Activated CD4-positive, CD25-positive, alpha-beta regulatory T cell (primary cell): ENCODE results near the gene ASPDH.
A peak's percentile ranks its signal among the peaks of the same experiment; 100 is the strongest.

Experiments
- DNase-seq, 4 experiments: peaks; one replicate each; lab custom pipeline; 2025; lab: John Stamatoyannopoulos, UW

ASPDH gene

DNA sequence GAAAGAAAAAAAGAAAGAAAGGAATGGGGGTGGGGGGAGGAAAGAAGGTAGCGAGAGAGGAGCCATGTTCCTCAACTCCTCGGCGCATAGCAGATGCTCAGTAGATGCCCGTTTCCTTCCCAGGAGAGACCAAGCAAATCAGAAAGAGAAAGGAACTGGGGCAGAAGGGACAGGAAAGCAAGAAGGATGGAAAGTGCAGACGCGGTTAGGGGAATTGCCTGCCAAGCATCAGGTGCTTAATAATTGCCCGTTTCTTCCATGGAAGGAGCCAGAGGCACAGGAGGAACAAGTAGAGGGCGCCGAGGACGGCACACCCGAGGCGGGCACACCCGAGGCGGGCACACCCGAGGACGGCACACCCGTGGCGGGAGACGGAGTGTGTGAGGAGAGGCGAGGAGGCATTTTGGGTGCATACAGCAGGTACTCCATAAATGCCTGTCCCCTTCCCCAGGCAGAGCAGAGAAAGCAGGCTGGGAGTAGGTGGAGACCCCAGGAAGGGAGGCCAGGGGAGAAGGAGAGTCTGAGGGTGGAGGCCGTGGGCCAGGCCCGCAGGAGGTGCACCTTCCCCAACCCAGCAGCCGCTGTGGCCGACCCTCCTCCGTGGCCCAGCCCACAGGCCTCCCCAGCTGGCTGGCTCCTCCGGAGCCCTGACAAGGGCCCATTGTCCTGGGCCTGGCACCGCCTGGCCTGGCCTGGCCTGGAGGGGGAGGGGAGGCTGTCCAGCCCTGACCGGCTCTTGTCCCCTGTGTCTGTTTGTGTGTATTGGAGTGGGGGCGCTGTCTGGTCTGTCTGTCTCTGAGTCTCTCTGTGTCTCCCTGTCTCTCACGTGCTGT is 17.3 kb downstream of the ASPDH start:
- DNase-seq = no peak

DNA sequence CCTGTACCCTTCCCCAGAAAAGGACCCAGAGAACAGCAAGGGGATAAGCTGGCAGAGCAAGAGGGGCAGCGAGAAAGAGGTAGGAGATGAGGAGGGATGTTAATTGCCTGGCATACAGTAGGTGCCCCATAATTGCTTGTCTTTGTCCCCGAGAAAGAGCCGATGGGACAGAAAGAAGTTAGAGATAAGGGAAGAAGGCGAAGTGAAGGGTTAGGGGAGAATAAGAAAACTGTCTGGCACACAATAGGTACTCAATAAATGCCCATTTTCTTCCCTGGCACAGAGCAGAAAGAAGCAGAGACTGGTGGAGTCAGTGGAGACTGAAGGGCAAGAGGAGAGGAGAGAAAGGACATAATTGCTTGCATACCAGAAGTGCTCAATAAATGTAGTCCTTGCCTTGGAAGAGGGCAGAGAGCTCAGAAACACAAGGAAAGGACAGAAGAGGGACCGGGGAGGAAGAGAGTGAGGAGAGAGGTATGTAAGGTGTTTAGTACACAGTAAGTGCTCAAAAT is 18.6 kb downstream of the ASPDH start:
- no peak for DNase-seq

DNA sequence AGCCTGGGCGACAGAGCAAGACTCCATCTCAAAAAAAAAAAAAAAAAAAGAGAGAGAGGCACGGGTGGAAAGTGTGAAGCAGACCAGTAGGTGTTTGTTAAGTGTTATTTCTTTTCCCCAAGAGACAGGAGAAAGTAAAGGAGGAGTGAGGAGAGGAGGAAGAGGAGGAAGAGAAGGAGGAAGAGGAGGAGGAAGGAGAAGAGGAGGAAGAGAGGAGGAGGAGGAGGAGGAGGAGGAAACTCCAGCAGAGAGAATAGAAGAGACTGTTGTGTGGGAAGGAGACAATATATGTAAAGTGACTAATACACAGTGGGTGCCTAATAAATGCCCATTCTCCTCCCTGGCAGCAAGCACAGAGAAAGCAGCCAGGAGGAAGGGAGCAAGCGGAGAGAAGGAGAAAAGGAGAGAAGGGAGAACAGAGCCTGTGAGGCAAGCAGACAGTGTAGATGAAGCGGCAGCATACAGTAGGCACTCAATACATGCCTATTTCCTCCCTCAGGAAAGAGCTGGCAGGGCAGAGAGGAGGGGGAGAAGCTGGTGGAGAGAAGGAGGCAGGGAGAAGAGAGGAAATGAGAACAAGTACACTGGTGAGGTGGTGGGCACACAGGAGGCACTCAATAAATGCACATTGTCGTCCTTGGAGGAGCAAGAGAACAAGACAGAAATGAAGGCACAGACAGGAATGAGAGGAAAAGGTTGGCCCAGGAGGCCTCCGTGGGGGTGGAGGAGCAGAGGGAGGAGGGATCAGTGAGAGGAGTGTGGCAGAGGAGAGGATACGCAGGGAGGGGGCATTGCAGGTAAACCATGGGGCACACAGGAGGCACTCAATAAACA is 19.3 kb downstream of the ASPDH start:
- no peak for DNase-seq

DNA sequence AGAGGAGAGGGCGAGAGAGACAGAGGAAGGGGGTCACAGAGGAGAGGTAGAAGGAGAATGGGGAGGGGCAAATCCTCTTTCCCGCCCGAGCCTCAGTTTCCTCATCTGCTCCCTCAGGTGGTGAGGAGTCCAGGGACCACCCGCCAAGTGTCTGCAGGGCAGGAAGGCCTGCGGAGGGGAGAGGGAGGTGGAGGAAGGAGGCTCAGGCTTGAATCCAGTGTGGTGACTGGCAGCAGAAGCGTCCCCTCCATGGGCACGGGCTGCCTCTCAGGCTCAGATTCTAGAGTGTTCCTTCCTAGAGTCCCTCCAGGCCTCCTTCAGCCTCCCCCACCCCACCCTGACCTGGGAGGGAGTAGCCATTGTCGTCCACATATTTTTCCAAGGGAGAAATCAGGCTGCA is 20.5 kb downstream of the ASPDH start:
- no peak for DNase-seq

DNA sequence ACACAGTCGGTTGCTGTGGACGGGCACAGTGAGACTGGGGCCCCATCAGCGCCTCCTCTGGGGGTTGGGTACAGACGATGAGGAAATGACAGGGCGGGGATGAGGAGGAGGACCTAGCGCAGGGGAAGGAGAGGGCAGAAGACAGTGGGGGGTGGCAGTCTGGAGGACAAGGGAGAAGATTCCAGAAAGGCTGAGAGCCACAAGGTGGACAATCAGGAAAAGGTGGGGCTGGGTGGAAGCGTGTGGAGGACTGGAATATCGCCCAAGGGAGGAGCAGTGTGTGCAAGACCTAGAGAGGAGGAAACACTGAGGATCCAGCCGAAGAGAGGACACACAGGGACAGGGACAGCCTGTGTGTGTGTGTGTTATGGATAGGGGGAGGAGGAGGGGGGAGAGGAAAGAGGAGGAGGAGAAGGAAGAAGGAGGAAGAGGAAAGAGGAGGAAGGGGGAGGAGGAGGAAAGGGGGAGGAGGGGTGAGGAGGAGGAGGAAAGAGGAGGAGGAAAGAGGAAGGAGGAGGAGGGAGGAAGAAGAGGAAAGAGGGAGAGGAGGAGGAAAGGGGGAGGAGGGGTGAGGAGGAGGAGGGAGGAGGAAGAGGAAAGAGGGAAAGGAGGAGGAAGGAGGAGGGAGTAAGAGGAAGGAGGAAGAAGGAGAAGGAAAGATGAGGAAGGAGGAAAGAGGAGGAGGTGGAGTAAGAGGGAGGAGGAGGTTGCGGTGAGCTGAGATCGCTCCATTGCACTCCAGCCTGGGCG is 21.2 kb downstream of the ASPDH start:
- peak in 1 of 4 experiments; percentile 21 for DNase-seq

DNA sequence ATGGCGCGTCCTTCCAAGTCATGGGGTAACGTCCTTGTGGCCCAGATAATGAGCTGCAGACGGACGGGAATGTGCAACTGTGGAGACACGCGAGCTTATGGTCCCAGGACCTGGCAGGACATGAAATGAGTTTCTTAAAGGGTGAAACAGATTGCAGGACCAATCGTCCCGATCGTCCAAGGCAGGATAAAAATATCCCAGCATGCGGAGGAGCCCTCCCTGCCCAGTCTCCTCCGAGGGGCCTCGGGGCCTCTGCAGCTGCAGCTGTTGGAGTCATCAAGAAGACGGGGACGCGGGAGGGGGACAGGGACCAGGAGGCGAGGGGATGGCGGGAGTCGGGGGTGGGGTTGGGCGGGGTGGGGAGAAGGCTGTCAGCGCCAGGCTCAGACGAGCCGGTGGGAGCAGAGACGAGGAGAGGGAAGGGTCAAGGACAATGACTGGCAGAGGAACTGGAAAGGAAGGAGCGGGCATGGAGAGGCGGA is 22.7 kb downstream of the ASPDH start:
- no peak for DNase-seq

DNA sequence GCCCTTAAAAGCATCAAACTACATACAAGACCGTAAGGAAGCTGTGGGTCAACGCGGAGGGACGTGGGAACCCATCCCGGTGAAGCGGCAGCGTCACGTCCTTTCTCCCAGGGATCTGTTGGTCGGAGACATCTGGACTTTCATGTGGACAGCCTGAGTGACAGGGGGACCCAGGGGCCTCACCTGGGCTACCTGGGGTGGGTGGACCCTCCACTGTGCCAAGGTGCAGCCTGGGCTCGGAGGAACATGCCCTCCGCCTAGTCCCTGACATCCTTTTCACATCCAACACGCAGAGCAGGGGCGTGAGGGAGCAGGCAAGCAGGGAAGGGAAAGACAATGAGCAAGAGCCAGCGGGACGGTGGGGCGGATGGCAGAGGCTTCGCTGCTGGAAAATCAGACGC is 23.3 kb downstream of the ASPDH start:
- no peak for DNase-seq

DNA sequence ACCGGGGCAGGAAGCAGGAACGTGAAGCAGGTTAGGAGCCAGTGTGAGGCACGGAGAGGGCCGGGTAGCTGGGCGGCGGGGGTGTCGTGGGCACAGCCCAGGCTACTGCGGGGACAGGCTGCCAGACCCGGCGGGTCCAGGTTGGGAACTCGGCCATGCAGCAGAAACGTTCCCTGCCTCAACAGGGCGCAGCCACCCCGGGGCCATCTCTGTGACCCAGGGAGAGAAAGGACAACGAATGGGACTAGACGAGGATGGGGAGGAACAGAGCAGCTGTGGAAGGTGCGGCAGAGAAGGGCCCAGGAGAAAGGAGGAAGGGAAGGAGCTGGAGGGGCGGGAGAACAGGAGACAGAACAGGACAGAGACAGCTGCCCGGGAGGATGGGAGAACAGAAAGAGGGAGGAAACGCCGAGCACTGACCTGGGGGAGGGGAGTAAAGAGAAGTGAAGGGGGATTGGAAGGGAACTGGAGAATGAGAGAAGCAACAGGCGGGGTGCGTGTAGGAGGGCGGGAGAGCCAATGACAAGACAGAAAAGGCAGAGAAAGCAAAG is 24.2 kb downstream of the ASPDH start:
- DNase-seq = no peak

DNA sequence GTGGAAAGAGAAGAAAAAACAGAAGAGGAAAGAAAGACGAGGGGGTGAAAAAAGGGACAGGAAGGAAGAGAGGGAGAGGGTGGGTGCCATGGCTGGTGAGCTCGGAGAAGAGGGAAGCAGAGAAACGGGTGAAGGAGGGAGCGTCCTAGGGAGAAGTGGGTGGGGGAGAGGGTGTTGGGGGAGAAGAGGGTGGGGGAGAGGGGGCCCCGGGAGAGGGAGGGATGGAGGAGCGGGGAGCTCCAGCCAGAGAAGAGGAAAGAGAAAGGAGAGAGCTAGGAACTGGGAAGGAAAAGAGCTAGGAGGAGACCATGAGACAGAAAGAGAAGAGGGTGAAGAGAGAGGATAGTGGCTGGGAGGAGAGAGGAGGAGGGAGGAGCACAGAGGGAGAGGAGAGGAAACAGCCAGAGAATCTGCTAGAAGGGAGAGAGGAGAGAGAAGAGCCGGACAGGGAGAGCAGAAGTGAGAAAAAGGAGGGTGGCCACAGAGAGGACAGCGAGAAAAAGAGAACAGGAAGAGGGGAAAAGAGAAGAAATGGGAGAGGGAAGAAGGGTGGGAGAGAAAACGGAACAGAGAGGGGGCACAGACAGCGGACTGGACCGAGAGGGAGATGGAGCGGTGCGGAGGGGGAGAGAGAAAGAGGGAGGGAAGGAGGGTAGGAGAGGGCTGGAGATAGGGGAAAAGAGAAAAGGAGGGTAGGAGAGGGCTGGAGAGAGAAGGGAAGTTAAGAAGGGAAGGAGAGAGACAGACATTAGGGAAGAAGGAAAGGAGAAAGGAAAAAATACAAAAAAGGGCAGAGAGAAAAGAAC is 25.1 kb downstream of the ASPDH start:
- no peak for DNase-seq

DNA sequence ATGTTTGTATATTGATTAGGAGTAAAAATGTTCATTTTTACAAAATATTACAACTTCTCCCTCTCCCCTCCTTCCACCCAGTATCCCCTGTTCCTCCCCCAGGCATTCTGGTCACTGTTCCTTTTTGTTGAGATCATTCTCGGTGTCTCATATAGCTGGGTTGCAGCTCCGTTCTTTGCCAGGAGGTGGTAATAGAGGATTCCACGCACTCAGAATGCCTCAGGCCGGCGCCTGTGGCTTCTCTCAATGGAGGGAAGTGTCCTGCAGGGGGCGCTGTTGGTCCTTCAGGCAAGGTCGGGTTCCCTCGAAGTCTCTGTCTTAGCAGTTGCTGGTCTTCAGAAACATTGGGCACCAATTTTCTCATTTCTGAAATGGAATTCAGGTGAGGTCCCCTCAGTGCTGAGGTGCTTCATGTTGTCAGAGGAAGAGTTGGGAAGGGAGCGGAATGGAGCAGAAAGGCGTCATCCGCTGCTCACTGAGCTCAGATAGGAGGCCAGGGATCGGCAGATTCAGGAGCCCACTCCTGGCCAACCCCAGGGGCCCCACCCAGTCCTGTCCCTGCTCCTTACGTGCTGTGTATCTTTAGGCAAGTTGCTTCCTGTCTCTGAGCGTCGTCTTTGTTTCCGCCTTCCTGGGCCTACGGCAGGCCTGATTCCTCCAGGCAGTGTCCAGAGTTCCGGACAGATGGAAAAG is 26.7 kb downstream of the ASPDH start:
- DNase-seq = peak in 2 of 4 experiments; percentile 16 to 47

DNA sequence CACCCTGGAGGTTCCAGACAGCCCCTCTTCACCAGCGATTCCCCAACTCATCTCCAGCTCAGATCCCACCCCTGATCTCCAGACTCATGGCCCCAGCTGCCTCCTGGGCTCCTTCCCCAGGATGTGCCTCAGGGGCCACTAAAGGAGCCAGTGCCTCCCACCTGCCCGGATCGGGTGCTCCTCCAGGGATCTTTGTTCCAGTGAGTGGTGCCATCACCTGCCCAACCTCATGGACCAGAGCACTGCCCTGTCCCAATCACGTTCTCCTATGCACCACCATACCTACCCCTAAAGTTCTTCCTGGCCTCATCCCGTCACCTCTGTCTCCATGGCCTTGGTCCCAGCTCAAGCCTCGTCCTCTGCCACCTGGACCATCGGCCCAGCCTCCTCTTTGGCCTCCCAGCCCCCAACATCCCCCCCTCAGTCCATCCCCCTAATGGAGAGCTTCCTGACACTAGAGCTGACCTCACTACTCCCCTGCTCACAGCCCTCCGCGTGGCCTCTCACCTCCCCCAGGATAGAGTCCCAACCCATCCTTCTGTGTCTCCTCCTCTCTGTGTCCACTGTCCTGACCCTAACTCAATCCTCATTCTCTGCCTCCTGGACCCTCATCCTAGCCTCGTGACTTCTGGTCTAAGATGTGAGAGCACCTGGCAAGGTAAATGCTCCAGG is 28.3 kb downstream of the ASPDH start:
- DNase-seq = no peak

DNA sequence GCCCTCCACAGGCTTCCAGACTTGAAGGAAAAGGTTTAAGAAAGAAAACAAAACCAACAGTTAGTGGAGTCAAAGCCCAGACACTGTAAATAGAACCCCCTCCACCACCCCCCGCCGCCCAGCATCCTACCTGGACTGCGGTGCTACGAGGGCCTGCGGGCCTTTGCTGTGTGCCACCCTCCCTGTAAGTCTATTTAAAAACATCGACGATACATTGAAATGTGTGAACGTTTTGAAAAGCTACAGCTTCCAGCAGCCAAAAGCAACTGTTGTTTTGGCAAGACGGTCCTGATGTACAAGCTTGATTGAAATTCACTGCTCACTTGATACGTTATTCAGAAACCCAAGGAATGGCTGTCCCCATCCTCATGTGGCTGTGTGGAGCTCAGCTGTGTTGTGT is 30.8 kb downstream of the ASPDH start:
- DNase-seq = no peak

DNA sequence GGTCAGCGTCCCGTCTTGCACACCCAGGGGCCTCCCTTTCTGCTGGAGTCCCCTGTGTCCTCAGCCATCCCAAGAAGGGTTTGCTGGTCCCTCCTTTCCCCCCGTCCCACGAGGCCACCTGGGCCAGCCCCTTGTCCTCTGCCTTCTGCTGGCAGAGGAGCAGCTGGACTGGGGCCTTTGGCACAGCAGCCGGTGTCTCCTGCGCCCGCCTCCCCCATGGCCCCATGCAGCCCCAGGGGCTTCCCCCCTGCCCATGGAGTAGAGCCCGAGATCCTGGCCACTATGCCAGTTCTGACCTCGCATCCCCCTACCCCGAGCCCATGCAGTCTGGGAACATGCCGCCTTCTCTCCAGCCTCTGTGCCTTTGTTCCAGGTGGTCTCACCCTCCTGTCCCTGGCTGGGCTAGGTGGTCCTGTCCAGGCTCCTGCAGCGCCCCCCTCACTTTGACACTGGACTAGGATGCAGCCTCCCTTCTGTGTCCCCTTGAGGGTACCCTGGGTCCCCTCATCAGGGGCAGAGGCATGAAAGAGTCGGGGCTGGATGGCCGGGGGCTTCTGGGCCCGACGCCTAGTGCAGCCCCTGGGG is 31.4 kb downstream of the ASPDH start:
- DNase-seq = no peak

DNA sequence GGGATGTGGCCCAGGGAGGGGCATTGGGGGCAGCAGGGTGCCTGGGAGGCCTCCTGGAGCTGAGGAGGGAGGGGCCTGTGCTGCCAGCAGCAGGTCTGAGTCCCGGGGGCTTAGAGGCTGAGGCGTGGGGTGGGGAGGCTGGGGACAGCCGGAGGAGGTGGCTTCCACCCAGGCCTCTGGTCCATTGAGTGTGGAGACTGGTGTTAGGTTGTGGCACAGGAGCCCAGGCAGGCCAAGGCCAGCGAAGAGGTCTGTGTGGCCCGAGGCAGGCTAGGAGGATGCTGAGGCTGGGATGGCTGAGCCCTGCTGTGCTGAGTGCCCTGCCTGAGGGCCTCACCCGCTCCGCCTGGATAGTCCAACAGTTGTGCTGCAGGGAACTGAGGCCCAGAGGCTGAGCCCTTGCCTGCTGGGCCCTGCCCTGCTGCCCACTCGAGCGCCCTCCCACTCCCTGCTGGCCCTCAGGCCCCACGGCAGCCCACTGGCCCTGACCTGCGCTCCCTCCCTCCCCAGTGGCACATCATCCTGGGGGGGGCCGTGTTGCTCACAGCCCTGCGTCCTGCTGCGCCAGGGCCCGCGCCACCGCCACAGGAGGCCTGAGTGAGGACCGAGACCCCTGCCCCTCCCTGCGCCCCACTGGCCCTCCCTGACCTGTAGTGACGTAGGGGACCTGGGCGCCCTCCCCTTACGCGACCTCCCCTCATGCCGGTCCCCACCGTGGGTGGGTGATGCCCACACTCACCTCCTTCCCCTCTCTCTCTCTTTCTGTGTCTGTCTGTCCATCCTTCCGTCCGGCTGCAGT is 32.2 kb downstream of the ASPDH start:
- DNase-seq = no peak

DNA sequence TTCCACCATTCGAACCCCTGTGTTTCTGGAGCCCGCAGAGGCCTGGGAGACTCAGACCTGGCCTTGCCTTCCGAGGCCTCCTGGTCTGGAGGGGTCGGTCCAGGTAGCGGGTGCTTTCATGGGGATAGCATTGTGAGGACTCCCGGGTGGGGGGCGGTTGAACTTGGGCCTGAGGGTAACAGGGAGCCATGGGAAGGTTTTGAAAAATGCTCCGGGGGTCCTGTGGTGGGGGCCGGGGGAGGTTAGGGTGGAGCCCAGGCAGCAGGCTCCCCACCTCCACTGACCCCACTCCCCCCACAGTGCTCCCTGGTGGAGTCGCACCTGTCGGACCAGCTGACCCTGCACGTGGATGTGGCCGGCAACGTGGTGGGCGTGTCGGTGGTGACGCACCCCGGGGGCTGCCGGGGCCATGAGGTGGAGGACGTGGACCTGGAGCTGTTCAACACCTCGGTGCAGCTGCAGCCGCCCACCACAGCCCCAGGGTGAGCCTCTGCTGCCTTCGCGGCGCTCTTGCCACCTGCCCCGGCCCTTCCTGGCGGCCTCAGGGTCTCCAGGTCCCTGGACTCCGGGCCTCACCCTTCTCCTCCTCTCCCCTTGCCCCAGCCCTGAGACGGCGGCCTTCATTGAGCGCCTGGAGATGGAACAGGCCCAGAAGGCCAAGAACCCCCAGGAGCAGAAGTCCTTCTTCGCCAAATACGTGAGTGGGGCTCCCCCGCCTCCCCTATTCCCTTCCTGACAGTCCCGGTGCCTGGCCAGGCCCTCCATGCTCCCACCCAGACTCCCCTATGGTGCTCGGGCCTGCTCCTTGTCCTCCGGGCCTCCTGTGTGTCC is 33.2 kb downstream of the ASPDH start:
- DNase-seq = no peak

DNA sequence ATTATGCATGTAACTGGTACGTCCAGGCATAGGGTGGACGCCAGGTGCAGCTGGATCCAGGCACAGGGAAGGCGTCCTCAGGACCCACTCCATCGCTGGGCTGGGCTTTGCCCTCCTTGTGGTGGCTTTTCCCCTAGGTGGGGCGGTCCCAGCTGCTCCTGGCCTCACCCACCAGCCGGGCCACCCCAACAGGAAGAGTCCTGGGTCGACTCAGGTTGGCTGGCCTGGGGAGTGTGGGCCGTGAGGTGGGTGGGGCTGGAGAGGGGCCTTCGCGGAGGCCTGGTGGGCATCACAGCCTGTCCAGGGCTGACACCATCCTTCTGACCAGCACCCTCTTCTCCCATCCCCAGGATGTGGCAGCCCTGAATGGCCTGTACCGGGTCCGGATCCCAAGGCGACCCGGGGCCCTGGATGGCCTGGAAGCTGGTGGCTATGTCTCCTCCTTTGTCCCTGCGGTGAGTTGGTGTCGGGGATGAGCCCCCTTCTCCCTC is 33.9 kb downstream of the ASPDH start:
- no peak for DNase-seq

DNA sequence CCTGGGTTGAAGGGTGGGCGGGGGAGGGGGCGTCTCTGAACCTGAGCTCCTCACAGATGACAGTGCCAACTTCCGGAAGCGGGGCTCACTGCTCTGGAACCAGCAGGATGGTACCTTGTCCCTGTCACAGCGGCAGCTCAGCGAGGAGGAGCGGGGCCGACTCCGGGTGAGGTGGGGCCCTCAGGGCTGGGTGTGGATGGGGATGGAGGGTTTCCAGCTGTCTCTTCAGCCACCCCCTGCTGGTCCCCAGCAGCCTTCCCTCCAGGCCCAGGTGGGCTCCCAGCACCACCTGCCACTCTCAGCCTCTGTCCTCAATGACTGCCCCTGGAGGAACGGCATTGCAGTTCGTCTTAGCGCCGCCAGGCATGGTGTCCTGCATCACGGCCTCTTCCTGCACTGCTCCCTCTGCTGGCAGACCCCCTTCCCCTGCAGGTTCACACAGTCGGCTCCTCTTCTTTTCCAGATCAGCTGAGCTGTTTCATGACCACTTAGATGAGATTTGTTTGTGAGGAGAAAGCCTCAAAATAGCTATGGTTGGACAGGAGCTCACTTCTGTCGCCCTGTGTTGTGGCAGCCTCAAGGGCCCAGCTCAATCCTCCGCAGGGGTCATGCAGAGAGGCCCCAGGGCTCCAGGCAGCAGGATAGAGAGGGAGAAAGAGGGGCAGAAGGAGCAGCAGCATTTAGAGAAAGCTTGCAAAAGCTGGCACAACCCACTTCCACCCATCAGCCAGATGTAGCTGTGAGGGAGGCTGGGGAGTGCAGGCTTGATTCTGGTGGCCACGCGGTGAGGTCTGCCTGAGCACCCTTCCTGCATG is 34.6 kb downstream of the ASPDH start:
- no peak for DNase-seq
